HepG2 (cell line): ENCODE measurements around the gene TSACC. TPM values are rescaled to one million over a fixed set of nuclear protein-coding genes. Genes with fewer than 3 reads are reported as not detected.

Experiments
- FOSL1 ChIP-seq: sonication (generic); formaldehyde crosslinking; IDR thresholded peaks from 2 replicates; pipeline ENCODE4 v1.9.0; 2021; ENCODE audit warnings: missing genetic modification reagents, borderline replicate concordance
- HDAC6 ChIP-seq: fragments of 200-600 bp; sonication (generic); IDR thresholded peaks from 2 replicates; pipeline ENCODE4 v1.7.0; 2017; ENCODE audit warnings: mild to moderate bottlenecking, antibody characterized with exemption, low read length, low read depth
- HNRNPUL1 ChIP-seq: fragments of 200-400 bp; formaldehyde crosslinking; IDR thresholded peaks from 2 replicates; pipeline ENCODE4 v1.6.1; 2017; ENCODE audit warnings: low read depth, mild to moderate bottlenecking, low read length, moderate library complexity
- MATR3 ChIP-seq: sonication (generic); formaldehyde crosslinking; IDR thresholded peaks from 2 replicates; pipeline ENCODE4 v1.4.0; 2020; ENCODE audit warnings: missing genetic modification reagents
- MAZ ChIP-seq, 2 experiments: sonication (generic) in 1 of 2; formaldehyde crosslinking in 1 of 2; IDR thresholded peaks; 2 replicates each; pipeline versions ENCODE4 v1.5.0 to v1.6.1; 2012 to 2020; ENCODE audit warnings: low read depth in 2 of 2, mild to moderate bottlenecking in 2 of 2, borderline replicate concordance in 1 of 2, improper control_type of control experiment in 1 of 2, low read length in 1 of 2, missing genetic modification reagents in 1 of 2, moderate library complexity in 1 of 2
- POLR2AphosphoS2 ChIP-seq: IDR thresholded peaks from 2 replicates; pipeline ENCODE4 v1.6.1; 2011; ENCODE audit warnings: low read depth, low read length, improper control_type of control experiment
- REL ChIP-seq: sonication (generic); formaldehyde crosslinking; conservative IDR thresholded peaks from 2 replicates; pipeline ENCODE4 v1.8.0; 2022; ENCODE audit warnings: mild to moderate bottlenecking, missing genetic modification reagents, moderate library complexity
- RORA ChIP-seq: sonication (generic); formaldehyde crosslinking; IDR thresholded peaks from 2 replicates; pipeline ENCODE4 v1.5.0; 2020; ENCODE audit warnings: mild to moderate bottlenecking, missing genetic modification reagents, moderate library complexity
- SAFB2 ChIP-seq: sonication (generic); formaldehyde crosslinking; IDR thresholded peaks from 2 replicates; pipeline ENCODE4 v1.5.1; 2020; ENCODE audit warnings: missing genetic modification reagents, low read depth, mild to moderate bottlenecking, borderline replicate concordance
- SRY ChIP-seq: sonication (generic); formaldehyde crosslinking; IDR thresholded peaks from 2 replicates; pipeline ENCODE4 v1.8.0; 2022; ENCODE audit warnings: mild to moderate bottlenecking, missing genetic modification reagents
- SSRP1 ChIP-seq: IDR thresholded peaks from 2 replicates; pipeline ENCODE4 v1.6.1; 2016; ENCODE audit warnings: control low read depth
- STAG1 ChIP-seq: sonication (generic); formaldehyde crosslinking; IDR thresholded peaks from 2 replicates; pipeline ENCODE4 v1.4.0; 2020; ENCODE audit warnings: missing genetic modification reagents
- ZNF160 ChIP-seq: sonication (generic); formaldehyde crosslinking; IDR thresholded peaks from 2 replicates; pipeline ENCODE4 v1.8.0; 2022; ENCODE audit warnings: mild to moderate bottlenecking, inconsistent platforms, missing genetic modification reagents
- ZNF24 ChIP-seq: fragments of 450-650 bp; IDR thresholded peaks from 2 replicates; pipeline ENCODE4 v1.6.1; 2017; ENCODE audit warnings: antibody characterized with exemption, mild to moderate bottlenecking
- ZNF367 ChIP-seq: sonication (generic); formaldehyde crosslinking; IDR thresholded peaks from 2 replicates; pipeline ENCODE4 v1.4.0; 2020; ENCODE audit warnings: missing genetic modification reagents, borderline replicate concordance
- ZNF460 ChIP-seq: sonication (generic); formaldehyde crosslinking; IDR thresholded peaks from 2 replicates; pipeline ENCODE4 v1.5.1; 2020; ENCODE audit warnings: missing genetic modification reagents, mild to moderate bottlenecking, borderline replicate concordance
- ZNF766 ChIP-seq: sonication (generic); formaldehyde crosslinking; IDR thresholded peaks from 2 replicates; pipeline ENCODE4 v1.5.0; 2020; ENCODE audit warnings: missing genetic modification reagents, borderline replicate concordance
- polyA plus RNA-seq, 8 experiments: library from polyadenylated mRNA; depleted of rRNA in 3 of 8; stranded (reverse) in 7 of 8; unstranded in 1 of 8; fragments of >200 nt; fragmentation: Illumina TruSeq in 4 of 8; extraction: Trizol in 4 of 8; gene quantifications; 2 replicates each; pipeline versions ENCODE4 v1.2.1 to v1.2.3, GENCODE V29; 2011 to 2016; ENCODE audit warnings: low read depth in 4 of 8, missing spikeins in 1 of 8, mixed read lengths in 1 of 8; ENCODE audit not compliant: insufficient read depth in 1 of 8
- total RNA-seq, 5 experiments: library from RNA; depleted of rRNA; stranded (reverse); fragments of >200 nt; fragmentation: Illumina TruSeq; extraction: Trizol; gene quantifications; 2 replicates each; pipeline ENCODE4 v1.2.3, GENCODE V29; 2016; ENCODE audit warnings: low read depth in 1 of 5
- TF ChIP-seq, protein P1 (sequence below): sonication (generic); formaldehyde crosslinking; IDR thresholded peaks from 2 replicates; pipeline ENCODE4 v1.4.0; 2020; ENCODE audit warnings: mild to moderate bottlenecking, missing genetic modification reagents, borderline replicate concordance
- TF ChIP-seq, protein P2 (sequence below): sonication (generic); formaldehyde crosslinking; IDR thresholded peaks from 2 replicates; pipeline ENCODE4 v1.4.0; 2020; ENCODE audit warnings: missing genetic modification reagents, low read depth, mild to moderate bottlenecking, borderline replicate concordance
- TF ChIP-seq, protein P3 (sequence below): sonication (generic); formaldehyde crosslinking; IDR thresholded peaks from 2 replicates; pipeline ENCODE4 v1.4.0; 2020; ENCODE audit warnings: missing genetic modification reagents

The TSACC gene
- total and polyA plus RNA-seq, 2 of the 13 experiments (the other 11 are each of a cell fraction or from before 2014, with no cell fraction given) = 1.5 to 2.6 TPM

DNA sequence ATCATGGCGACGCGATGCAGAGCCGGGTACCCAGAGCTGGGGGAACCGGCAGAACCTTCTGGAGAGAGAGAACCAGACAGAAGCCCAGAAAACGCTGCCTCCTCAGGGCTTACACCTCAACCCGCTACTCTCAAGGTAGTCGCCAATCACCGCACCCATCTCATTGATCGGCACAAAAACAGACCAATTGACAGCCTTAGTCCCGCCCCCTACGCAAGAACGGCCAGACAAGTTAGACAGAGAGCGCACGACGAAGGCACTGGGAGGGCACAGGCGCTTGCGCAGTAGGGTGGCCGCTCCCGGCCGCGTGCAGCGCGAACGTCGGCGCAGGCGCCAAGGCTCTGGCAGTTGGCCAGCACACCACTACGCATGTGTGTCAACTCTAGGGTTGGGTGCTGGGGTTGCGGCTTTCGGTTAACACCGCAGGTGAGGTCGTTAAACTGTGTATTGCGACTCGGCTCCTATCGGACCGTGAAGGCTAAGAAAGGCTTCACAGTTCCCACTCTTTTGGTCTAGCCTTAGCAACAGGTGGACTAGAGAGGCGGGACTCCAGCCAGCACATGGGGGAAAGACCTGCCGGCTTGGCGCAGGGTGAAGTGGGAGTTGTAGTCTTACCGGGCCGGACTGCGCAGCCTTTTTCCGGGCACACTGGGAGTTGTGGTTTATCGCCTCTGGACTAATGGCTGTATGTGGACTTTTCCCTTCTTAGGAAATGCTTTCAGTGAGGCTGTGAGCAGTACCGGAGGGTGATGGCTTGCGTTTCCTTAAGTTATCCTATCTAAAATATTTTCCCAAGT lies at the start of gene TSACC, which contains the start of gene CCT3 (continued):
- TF ChIP-seq, protein P1, sequence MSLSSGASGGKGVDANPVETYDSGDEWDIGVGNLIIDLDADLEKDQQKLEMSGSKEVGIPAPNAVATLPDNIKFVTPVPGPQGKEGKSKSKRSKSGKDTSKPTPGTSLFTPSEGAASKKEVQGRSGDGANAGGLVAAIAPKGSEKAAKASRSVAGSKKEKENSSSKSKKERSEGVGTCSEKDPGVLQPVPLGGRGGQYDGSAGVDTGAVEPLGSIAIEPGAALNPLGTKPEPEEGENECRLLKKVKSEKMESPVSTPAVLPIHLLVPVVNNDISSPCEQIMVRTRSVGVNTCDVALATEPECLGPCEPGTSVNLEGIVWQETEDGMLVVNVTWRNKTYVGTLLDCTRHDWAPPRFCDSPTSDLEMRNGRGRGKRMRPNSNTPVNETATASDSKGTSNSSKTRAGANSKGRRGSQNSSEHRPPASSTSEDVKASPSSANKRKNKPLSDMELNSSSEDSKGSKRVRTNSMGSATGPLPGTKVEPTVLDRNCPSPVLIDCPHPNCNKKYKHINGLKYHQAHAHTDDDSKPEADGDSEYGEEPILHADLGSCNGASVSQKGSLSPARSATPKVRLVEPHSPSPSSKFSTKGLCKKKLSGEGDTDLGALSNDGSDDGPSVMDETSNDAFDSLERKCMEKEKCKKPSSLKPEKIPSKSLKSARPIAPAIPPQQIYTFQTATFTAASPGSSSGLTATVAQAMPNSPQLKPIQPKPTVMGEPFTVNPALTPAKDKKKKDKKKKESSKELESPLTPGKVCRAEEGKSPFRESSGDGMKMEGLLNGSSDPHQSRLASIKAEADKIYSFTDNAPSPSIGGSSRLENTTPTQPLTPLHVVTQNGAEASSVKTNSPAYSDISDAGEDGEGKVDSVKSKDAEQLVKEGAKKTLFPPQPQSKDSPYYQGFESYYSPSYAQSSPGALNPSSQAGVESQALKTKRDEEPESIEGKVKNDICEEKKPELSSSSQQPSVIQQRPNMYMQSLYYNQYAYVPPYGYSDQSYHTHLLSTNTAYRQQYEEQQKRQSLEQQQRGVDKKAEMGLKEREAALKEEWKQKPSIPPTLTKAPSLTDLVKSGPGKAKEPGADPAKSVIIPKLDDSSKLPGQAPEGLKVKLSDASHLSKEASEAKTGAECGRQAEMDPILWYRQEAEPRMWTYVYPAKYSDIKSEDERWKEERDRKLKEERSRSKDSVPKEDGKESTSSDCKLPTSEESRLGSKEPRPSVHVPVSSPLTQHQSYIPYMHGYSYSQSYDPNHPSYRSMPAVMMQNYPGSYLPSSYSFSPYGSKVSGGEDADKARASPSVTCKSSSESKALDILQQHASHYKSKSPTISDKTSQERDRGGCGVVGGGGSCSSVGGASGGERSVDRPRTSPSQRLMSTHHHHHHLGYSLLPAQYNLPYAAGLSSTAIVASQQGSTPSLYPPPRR (CRISPR knock-in tag) = no peak
- TF ChIP-seq ZNF24 (no peak), SAFB2 (no peak), RORA (no peak), SSRP1 (CRISPR knock-in tag) (no peak), HDAC6 (no peak), MAZ (IDR thresholded peaks at IDR 0.05; ENCODE audit: borderline replicate concordance, low read depth, low read length) (no peak), MAZ (CRISPR knock-in tag; IDR thresholded peaks at IDR 0.05; ENCODE audit: low read depth) (peak; percentile 32; the same call in 1 of the 2 replicates), POLR2AphosphoS2 (no peak), FOSL1 (CRISPR knock-in tag) (no peak), ZNF766 (CRISPR knock-in tag) (no peak), STAG1 (CRISPR knock-in tag) (no peak), ZNF367 (CRISPR knock-in tag) (no peak), ZNF160 (CRISPR knock-in tag) (peak; percentile 7; the same call in 1 of the 2 replicates), MATR3 (CRISPR knock-in tag) (no peak), HNRNPUL1 (no peak), ZNF460 (CRISPR knock-in tag) (no peak), REL (CRISPR knock-in tag) (no peak), SRY (CRISPR knock-in tag) (no peak)
- TF ChIP-seq, protein P2, sequence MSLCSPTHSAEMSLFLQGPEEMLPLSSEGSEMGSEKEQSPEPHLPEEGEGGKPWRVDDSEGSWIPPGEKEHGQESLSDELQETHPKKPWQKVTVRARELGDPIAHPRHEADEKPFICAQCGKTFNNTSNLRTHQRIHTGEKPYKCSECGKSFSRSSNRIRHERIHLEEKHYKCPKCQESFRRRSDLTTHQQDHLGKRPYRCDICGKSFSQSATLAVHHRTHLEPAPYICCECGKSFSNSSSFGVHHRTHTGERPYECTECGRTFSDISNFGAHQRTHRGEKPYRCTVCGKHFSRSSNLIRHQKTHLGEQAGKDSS = no peak; the same call in 1 of the 2 replicates
- TF ChIP-seq, protein P3, sequence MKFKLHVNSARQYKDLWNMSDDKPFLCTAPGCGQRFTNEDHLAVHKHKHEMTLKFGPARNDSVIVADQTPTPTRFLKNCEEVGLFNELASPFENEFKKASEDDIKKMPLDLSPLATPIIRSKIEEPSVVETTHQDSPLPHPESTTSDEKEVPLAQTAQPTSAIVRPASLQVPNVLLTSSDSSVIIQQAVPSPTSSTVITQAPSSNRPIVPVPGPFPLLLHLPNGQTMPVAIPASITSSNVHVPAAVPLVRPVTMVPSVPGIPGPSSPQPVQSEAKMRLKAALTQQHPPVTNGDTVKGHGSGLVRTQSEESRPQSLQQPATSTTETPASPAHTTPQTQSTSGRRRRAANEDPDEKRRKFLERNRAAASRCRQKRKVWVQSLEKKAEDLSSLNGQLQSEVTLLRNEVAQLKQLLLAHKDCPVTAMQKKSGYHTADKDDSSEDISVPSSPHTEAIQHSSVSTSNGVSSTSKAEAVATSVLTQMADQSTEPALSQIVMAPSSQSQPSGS (CRISPR knock-in tag) = no peak
